Raji (cell line): ENCODE measurements around the gene HAPLN1.

Experiments used
- POLR2A ChIP-seq: IDR thresholded peaks from 2 replicates; pipeline ENCODE4 v1.6.1; 2011; ENCODE audit warnings: low read depth, low read length, control low read depth; ENCODE audit not compliant: insufficient read depth

Gene HAPLN1

GRCh38 chr5:83614841-83615240, 105.8 kb downstream of the HAPLN1 start:
- no peak for TF ChIP-seq POLR2A

GRCh38 chr5:83608122-83608521, 112.5 kb downstream of the HAPLN1 start:
- no peak for TF ChIP-seq POLR2A

GRCh38 chr5:83595217-83595616, 125.4 kb downstream of the HAPLN1 start:
- no peak for TF ChIP-seq POLR2A

GRCh38 chr5:83590966-83591365, 129.7 kb downstream of the HAPLN1 start:
- no peak for TF ChIP-seq POLR2A

GRCh38 chr5:83589786-83590185, 130.9 kb downstream of the HAPLN1 start:
- no peak for TF ChIP-seq POLR2A
